Astrocyte (in vitro differentiated cells and primary cell): ENCODE results near the gene DIP2C. TPM values are rescaled to one million over a fixed set of nuclear protein-coding genes. Genes with fewer than 3 reads are reported as not detected.

Source experiments
- DNase-seq: peaks from one replicate; pipeline ENCODE4 v3.0.0-alpha.2; 2010; ENCODE audit warnings: low read depth
- FAIRE-seq: peaks from 2 replicates; lab custom pipeline; 2011; peaks lifted over from hg19 to GRCh38; lab: Jason Lieb, UNC
- H2AFZ ChIP-seq: 2 replicates; pipeline ENCODE4 v1.6.0; 2012; ENCODE audit warnings: low read depth, low read length, inconsistent platforms
- H3K27ac ChIP-seq: 2 replicates; pipeline ENCODE4 v1.5.1; 2011; ENCODE audit warnings: low read depth, low read length, inconsistent platforms
- H3K27me3 ChIP-seq: 2 replicates; pipeline ENCODE4 v1.6.0; 2011; ENCODE audit warnings: low read length, inconsistent platforms; ENCODE audit not compliant: insufficient read depth
- H3K36me3 ChIP-seq: 2 replicates; pipeline ENCODE4 v1.5.1; 2011; ENCODE audit warnings: low read length, inconsistent platforms; ENCODE audit not compliant: insufficient read depth
- H3K4me1 ChIP-seq: 2 replicates; pipeline ENCODE4 v1.5.1; 2011; ENCODE audit warnings: low read length, inconsistent platforms; ENCODE audit not compliant: insufficient read depth
- H3K4me2 ChIP-seq: 2 replicates; pipeline ENCODE4 v1.6.0; 2012; ENCODE audit warnings: low read length, inconsistent platforms
- H3K4me3 ChIP-seq: 2 replicates; pipeline ENCODE4 v1.5.1; 2011; ENCODE audit warnings: low read depth, mild to moderate bottlenecking, low read length, inconsistent platforms; ENCODE audit not compliant: insufficient read depth
- H3K79me2 ChIP-seq: 2 replicates; pipeline ENCODE4 v1.6.0; 2012; ENCODE audit warnings: mild to moderate bottlenecking, low read length, inconsistent platforms; ENCODE audit not compliant: insufficient read depth
- H3K9ac ChIP-seq: 2 replicates; pipeline ENCODE4 v1.6.0; 2012; ENCODE audit warnings: mild to moderate bottlenecking, low read length, inconsistent platforms
- H3K9me3 ChIP-seq: 2 replicates; pipeline ENCODE4 v1.5.1; 2012; ENCODE audit warnings: low read depth, mild to moderate bottlenecking, low read length, inconsistent platforms; ENCODE audit not compliant: insufficient read depth
- H4K20me1 ChIP-seq: 2 replicates; pipeline ENCODE4 v1.6.0; 2012; ENCODE audit warnings: low read length, inconsistent platforms; ENCODE audit not compliant: insufficient read depth
- H3K27ac Mint-ChIP-seq: one replicate; pipeline ENCODE4 v1.8.0; 2021; ENCODE audit warnings: mild to moderate bottlenecking, mixed read lengths; ENCODE audit not compliant: unreplicated experiment
- H3K27me3 Mint-ChIP-seq: one replicate; pipeline ENCODE4 v1.8.0; 2021; ENCODE audit warnings: low read depth, mixed read lengths; ENCODE audit not compliant: unreplicated experiment
- H3K36me3 Mint-ChIP-seq: one replicate; pipeline ENCODE4 v1.8.0; 2021; ENCODE audit warnings: low read depth, mixed read lengths; ENCODE audit not compliant: unreplicated experiment
- H3K4me1 Mint-ChIP-seq: one replicate; pipeline ENCODE4 v1.8.0; 2021; ENCODE audit warnings: low read depth, mixed read lengths; ENCODE audit not compliant: unreplicated experiment
- H3K4me3 Mint-ChIP-seq: one replicate; pipeline ENCODE4 v1.8.0; 2021; ENCODE audit warnings: mild to moderate bottlenecking, moderate library complexity, mixed read lengths; ENCODE audit not compliant: unreplicated experiment
- H3K9me3 Mint-ChIP-seq: one replicate; pipeline ENCODE4 v1.8.0; 2021; ENCODE audit warnings: mild to moderate bottlenecking, mixed read lengths; ENCODE audit not compliant: unreplicated experiment
- EZH2 ChIP-seq: IDR thresholded peaks from 2 replicates; pipeline ENCODE4 v1.6.1; 2012; ENCODE audit warnings: mild to moderate bottlenecking, low read length, inconsistent platforms; ENCODE audit not compliant: insufficient read depth
- total RNA-seq: library from RNA; stranded (reverse); gene quantifications from 2 replicates; pipeline ENCODE4 v1.2.1, GENCODE V29; 2021
- TF ChIP-seq, protein P1 (sequence below): IDR thresholded peaks from 2 replicates; pipeline ENCODE4 v1.5.1; 2011; ENCODE audit warnings: low read depth, mild to moderate bottlenecking, inconsistent platforms, low read length, moderate library complexity; ENCODE audit not compliant: insufficient read depth

The DIP2C gene
- total RNA-seq, 1 donor from 2014 or later, result 27.3 TPM

DNA sequence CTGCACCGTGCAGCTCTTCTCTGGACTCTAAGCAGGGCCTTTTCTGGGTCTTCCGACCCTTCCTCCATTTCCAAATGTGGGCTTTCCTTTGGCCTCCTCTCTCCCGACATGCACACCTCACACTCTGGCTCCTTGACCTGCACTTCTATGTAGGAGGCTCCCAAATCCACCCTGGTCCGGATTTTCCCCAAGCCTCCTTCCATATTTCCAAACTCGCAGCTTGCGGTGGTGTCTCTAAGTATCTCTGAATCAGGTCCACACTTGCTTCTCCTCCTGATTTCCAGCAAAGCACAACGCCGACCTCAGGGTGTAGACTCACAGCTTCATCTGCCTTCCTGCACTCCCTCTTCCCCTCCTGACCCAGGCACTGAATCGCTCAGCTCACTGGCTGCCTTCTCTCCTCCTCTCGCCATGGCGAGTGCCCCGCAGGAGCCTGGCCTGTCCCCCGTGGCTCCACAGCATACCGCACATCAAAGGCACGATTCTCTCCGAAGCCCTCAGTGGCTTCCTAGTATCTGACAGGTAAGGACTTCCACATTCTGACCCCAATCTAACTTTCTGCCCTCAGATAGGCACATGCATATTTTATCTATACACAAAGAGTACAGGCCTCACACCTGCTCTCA is 27.8 kb downstream of the DIP2C start:
- H3K4me3 Mint-ChIP-seq, result peak overlapping the region; percentile 63

DNA sequence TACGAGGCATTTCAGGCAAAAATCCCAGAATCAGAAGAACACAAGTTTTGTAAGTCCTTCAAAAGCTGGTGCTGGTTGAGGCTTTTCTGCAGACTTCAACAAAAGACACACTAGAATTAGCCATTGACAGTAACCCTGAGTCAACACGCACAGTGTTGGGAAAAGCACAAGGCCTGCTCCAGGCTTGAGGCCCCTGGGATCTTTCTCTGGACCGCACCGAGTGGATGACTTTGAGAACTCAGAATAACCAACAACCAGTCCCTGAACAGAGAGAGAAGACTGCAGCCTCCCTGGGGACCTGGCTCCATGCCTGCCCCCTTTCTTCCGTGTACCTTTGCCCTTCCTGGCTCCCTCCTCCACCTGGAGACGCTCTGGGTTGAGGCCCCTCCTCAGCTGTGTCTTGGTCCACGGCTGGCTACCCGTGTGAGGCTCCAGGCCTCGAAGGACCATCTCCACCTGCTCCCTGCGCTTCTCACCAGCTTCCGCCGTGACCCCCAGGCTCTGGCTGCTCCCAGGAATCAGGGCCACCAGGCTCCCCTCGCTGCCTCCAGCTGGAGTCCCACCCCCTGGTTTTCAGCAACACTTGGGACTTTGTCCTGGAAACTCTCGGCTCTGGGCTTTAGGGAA is 28.4 kb downstream of the DIP2C start:
- H3K36me3 ChIP-seq, result no peaks in the 10 kb centered on the region
- H2AFZ ChIP-seq, result no peak overlapping the region
- TF ChIP-seq EZH2, result no peak
- TF ChIP-seq, protein P1, sequence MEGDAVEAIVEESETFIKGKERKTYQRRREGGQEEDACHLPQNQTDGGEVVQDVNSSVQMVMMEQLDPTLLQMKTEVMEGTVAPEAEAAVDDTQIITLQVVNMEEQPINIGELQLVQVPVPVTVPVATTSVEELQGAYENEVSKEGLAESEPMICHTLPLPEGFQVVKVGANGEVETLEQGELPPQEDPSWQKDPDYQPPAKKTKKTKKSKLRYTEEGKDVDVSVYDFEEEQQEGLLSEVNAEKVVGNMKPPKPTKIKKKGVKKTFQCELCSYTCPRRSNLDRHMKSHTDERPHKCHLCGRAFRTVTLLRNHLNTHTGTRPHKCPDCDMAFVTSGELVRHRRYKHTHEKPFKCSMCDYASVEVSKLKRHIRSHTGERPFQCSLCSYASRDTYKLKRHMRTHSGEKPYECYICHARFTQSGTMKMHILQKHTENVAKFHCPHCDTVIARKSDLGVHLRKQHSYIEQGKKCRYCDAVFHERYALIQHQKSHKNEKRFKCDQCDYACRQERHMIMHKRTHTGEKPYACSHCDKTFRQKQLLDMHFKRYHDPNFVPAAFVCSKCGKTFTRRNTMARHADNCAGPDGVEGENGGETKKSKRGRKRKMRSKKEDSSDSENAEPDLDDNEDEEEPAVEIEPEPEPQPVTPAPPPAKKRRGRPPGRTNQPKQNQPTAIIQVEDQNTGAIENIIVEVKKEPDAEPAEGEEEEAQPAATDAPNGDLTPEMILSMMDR, result no peak
- H3K4me2 ChIP-seq, result peak overlapping the region; percentile 78
- peak overlapping the region; percentile 63 for H3K4me3 Mint-ChIP-seq
- H3K27ac ChIP-seq, result no peak overlapping the region
- peak overlapping the region; percentile 77 for H3K9ac ChIP-seq
- DNase-seq, result no peak
- H3K36me3 Mint-ChIP-seq, result peaks cover 2% of the 10 kb centered on the region
- H3K27me3 ChIP-seq, result no peaks in the 10 kb centered on the region
- H3K4me1 Mint-ChIP-seq, result peaks cover 48% of the 10 kb centered on the region
- peak overlapping the region; percentile 83 for H3K27ac Mint-ChIP-seq
- H3K9me3 ChIP-seq, result no peaks in the 10 kb centered on the region
- peaks cover 27% of the 10 kb centered on the region for H3K4me1 ChIP-seq
- H3K79me2 ChIP-seq, result peaks cover 89% of the 10 kb centered on the region
- FAIRE-seq, result no peak
- H4K20me1 ChIP-seq, result peaks cover 73% of the 10 kb centered on the region
- no peak overlapping the region for H3K4me3 ChIP-seq
- no peaks in the 10 kb centered on the region for H3K27me3 Mint-ChIP-seq
- H3K9me3 Mint-ChIP-seq, result no peaks in the 10 kb centered on the region

More for the DNA sequence above, 27.8 kb downstream of the DIP2C start:
- Histone ChIP-seq H3K27ac (no peak overlapping the region), H3K27me3 (no peaks in the 10 kb centered on the region), H2AFZ (no peak overlapping the region), H3K36me3 (no peaks in the 10 kb centered on the region), H3K9me3 (no peaks in the 10 kb centered on the region), H3K4me3 (no peak overlapping the region), H4K20me1 (peaks cover 70% of the 10 kb centered on the region), H3K79me2 (peaks cover 89% of the 10 kb centered on the region), H3K4me1 (peaks cover 27% of the 10 kb centered on the region), H3K4me2 (no peak overlapping the region), H3K9ac (no peak overlapping the region)
- Mint-ChIP-seq H3K9me3 (no peaks in the 10 kb centered on the region), H3K36me3 (peaks cover 2% of the 10 kb centered on the region), H3K27me3 (no peaks in the 10 kb centered on the region), H3K4me1 (peaks cover 48% of the 10 kb centered on the region), H3K27ac (peak overlapping the region; percentile 81)
- FAIRE-seq (no peak), DNase-seq (no peak)
- TF ChIP-seq, protein P1, result no peak
- no peak for TF ChIP-seq EZH2
